GM18951 (cell line): Measurements from ENCODE around the gene CBFA2T2.
"Not testable (repeated sequence)": the region's sequence is repeated elsewhere in the genome, so short reads cannot be mapped to it uniquely, and the experiment has no call there.

Experiments used
- POLR2A ChIP-seq: IDR thresholded peaks from 4 replicates; pipeline ENCODE4 v1.6.1; 2011; ENCODE audit warnings: mild to moderate bottlenecking; ENCODE audit not compliant: insufficient read length, insufficient read depth; ENCODE audit errors: extremely low read depth
- in situ Hi-C: fragments of 300-500 bp; cut with MboI; formaldehyde crosslinking; loops from one replicate; pipeline ENCODE4 v1.12.0; 2022; ENCODE audit warnings: low sequenced_read_pairs, mixed read lengths, inconsistent platforms; ENCODE audit not compliant: unreplicated experiment

CBFA2T2 gene

GRCh38 chr20:33490023-33490933, at the start of gene CBFA2T2:
Gene CBFA2T2 (plus strand): TSS chr20:33490096. CDS start chr20:33490268, 172 bp downstream.
- in situ Hi-C loops = no loop called here
- TF ChIP-seq POLR2A = no peak

GRCh38 chr20:33440562-33440961, 49.3 kb upstream of the CBFA2T2 start:
- in situ Hi-C loops = not testable (repeated sequence)

GRCh38 chr20:33441142-33441955, 48.5 kb upstream of the CBFA2T2 start:
- in situ Hi-C loops = no loop called here
- no peak for TF ChIP-seq POLR2A

DNA sequence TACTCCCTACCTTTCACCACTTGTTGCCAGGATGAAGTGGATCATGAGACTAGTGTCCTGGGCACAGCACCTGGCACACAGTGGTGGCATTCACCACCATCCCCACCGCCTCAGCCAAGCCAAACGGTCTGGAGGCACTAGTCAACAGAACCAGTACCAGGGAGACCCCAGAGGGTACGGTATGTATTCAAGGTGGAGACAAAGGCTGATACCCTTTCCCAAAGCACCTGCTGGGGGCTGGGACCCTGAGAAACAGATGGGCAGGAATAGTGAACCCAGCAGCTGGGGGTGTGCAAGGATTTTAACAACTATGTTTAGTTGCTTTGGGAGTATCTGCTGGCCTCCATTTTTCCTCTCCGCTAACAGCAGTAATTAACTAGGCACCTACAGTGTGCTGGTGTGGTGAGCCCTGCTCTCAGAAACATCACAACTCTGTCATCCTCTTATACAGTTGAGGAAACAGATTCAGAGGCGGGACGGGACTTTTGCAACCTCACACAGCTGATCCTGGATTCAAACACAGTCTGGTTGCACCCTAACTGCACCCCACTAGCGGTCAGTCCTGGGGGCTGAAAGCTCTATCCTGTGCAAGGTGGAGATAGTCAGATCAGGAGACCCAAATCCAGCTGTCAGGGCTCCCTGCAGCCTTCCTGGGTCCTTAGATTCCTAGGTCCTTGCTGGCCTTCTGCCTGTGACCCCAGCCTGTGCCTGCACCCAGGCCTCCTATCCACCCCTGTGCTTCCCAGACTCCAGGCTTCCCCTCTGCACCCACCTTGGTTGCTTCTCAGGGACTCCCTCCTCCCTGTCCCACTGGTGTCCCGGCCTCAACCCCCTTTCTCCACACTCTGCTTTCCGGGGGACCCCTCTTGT, 47.5 kb upstream of the CBFA2T2 start:
- no peak for TF ChIP-seq POLR2A
- in situ Hi-C loops = no loop called here

DNA sequence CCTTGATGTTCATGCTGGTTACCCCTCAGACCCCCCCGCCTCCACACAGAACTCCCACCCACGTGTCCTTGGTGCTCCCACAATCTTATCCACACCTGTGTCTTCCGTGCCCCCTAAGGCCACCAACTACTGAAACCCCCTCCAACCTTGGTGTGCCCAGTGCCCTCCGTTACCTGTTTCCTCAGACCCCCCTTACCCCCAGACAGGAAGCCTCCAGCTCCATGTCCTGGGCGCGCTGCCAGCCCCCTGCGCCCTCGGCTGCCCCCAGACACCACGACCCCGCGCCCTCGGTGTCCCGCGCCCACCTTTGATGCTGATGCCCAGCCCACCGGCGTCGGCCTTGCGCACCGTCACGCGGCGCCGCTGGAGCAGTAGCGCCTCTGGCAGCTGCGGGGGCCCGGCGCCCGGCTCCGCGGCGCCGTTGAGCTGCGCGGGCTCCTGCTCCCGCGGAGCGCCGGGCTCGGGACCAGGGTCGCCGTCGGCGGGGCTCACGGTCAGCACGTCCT, 46.8 kb upstream of the CBFA2T2 start:
- in situ Hi-C loops = no loop called here

GRCh38 chr20:33443512-33444239, 46.2 kb upstream of the CBFA2T2 start, which contains the start of gene SNTA1:
Gene SNTA1 (minus strand): TSS chr20:33443763. CDS start chr20:33443620, 143 bp downstream.
- in situ Hi-C loops = no loop called here
- no peak for TF ChIP-seq POLR2A

More for the DNA sequence above, 46.8 kb upstream of the CBFA2T2 start:
- TF ChIP-seq POLR2A = no peak

DNA sequence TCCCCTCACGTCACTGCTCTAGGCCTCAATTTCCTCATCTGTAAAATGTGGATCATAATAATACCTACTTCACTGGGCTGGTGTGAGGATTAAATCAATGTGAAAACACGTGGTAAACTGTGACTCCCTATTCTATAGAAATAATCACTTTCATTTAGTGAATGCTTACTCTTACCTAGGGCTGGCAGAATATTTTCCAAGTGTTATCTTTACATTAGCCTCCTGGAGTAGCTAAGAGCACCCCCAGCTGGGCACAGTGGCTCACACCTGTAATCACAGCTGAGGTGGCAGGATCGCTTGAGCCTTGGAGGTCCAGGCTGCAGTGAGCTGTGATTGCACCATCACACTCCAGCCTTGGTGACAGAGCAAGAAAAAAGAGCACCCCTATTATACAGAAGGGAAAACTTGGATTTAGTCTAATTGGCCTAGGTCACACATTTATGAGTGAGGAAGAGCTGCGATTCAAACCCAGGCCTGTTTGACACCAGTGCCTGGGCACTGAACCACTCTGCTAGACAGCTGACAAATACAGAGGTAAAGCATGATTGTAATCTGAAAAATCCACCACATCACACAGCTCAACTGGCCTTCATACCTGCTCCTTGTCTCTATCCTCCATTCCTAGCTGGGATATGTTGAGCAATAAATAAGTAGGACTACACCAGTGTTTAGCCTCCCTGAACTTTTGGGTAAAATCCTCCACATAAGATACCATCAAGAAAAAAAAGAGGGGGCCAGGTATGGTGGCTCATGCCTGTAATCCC, 44.9 kb upstream of the CBFA2T2 start:
- TF ChIP-seq POLR2A = no peak
- in situ Hi-C loops = no loop called here

DNA sequence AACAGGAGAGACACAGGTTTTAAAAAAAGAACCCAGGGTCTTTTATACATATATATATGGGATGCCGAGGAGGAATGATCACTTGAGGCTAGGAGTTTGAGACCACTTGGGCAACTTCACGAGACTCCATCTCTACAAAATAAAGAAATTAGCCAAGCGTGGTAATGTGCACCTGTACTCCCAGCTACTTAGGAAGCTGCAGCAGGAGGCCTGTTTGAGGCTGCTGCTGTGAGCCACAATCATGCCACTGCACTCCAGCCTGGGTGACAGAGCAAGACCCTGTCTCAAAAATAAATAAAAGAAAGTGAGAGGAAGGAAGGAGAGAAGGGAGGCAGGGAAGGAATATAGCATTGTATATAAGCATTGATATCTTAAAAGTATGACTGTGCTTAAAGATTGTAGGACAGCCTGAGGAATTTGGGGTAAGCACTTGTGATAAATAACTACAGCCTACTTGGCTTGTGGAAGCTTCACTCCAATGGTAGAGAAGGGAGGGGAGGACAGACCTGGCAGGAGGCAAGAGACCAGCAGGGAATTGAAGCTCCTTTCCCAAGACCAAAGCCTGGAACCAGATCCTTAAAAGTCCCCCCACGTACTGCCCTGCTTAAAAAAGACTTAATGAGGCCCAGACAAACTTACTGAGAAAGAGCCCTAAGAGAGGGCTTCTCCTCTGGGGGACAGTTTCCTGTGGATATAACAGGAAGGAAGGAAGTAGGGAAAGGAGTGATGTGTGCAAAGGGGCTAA, 43.8 kb upstream of the CBFA2T2 start:
- TF ChIP-seq POLR2A = no peak
- in situ Hi-C loops = no loop called here

DNA sequence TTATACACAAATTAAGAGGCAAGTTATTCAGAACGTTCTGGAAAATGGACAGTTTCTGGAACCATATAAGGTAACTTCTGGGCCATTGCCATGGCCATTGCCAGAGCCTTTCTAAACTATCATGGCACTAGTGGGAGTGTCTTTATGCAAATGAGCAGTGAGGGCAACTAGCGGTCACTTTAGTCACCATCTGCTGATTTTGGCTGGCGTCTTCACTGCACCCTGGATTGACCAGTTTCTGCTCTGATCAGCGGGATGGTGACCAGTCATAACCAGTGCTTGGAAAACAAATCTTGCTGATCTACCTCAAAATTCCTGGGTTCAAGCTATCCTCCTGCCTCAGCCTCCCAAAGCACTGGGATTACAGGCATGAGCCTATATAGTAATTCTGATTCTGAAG, 39.0 kb upstream of the CBFA2T2 start:
- TF ChIP-seq POLR2A = no peak
- in situ Hi-C loops = loop anchor here (10.0 to 25.0 kb wide), 2 partner anchors 214 to 686 kb away; partner anchors contain the start of genes ACTL10 and C20orf144

DNA sequence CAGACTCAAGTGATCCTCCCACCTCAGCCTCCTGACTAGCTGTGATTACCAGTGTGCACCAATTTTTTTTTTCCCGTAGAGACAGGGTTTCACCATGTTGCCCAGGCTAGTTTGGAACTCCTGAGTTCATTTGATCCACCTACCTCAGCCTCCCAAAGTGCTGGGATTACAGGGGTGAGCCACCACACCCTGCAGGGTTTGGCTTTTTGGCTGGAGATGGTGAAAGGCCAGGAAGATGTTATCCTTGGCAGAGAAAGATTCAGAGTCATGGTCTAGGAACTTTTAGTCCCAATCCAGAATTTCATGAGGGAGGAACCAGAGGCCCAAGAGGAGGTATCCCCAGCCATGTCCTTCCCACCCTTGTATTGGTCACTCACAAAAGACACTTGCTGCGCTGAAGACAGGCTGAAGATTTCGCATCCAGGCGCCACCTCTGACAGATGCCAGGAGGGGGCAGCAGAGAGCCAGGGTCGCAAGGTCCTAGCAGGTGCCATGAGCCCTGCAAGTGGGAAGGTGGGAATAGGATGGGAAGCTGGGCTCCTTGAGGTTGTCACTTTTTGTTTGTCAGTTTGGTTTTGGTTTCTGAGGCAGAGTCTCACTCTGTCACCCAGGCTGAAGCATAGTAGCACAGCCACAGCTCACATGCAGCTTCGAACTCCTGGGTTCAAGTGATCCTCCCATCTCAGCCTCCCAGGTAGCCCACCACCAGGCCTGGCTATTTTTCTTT, 32.8 kb upstream of the CBFA2T2 start:
- in situ Hi-C loops = loop anchor here (10.0 to 25.0 kb wide), 2 partner anchors 208 to 680 kb away; partner anchors contain the start of genes ACTL10 and C20orf144
